Mesendoderm (in vitro differentiated cells): ENCODE measurements around the gene ZNF282.

ENCODE experiments used
- DNase-seq: peaks from one replicate; pipeline ENCODE4 v3.0.0; 2013
- H2AK5ac ChIP-seq: 2 replicates; pipeline ENCODE4 v1.6.1; 2013; ENCODE audit warnings: low read length, inconsistent platforms
- H2BK120ac ChIP-seq: 2 replicates; pipeline ENCODE4 v1.6.1; 2013; ENCODE audit warnings: low read depth, mild to moderate bottlenecking, low read length, moderate library complexity, mixed read lengths
- H2BK15ac ChIP-seq: replicated peaks from 2 replicates; pipeline ENCODE4 v1.6.1; 2013; ENCODE audit warnings: low read depth, mild to moderate bottlenecking, moderate library complexity
- H2BK5ac ChIP-seq: 2 replicates; pipeline ENCODE4 v1.6.1; 2013; ENCODE audit warnings: low read length, inconsistent platforms
- H3K18ac ChIP-seq: 2 replicates; pipeline ENCODE4 v1.6.1; 2013; ENCODE audit warnings: mild to moderate bottlenecking, low read length, mixed read lengths
- H3K23ac ChIP-seq: one replicate; pipeline ENCODE4 v1.6.1; 2013; ENCODE audit warnings: low read length
- H3K27ac ChIP-seq: 2 replicates; pipeline ENCODE4 v1.5.1; 2013; ENCODE audit warnings: low read depth, mild to moderate bottlenecking, inconsistent platforms, low read length, moderate library complexity
- H3K27me3 ChIP-seq: 2 replicates; pipeline ENCODE4 v1.6.1; 2013; ENCODE audit warnings: low read length, control low read depth, mild to moderate bottlenecking, inconsistent platforms; ENCODE audit not compliant: insufficient read depth, poor library complexity
- H3K36me3 ChIP-seq: 2 replicates; pipeline ENCODE4 v1.6.1; 2013; ENCODE audit warnings: low read length, inconsistent platforms; ENCODE audit not compliant: control insufficient read depth, insufficient read depth
- H3K4ac ChIP-seq: one replicate; pipeline ENCODE4 v1.6.1; 2013; ENCODE audit warnings: low read depth, mild to moderate bottlenecking, low read length, moderate library complexity
- H3K4me1 ChIP-seq: 2 replicates; pipeline ENCODE4 v1.6.1; 2013; ENCODE audit warnings: low read depth, low read length, inconsistent platforms; ENCODE audit not compliant: control insufficient read depth
- H3K4me2 ChIP-seq: 2 replicates; pipeline ENCODE4 v1.6.1; 2013; ENCODE audit warnings: low read length
- H3K4me3 ChIP-seq: 2 replicates; pipeline ENCODE4 v1.5.1; 2013; ENCODE audit warnings: mild to moderate bottlenecking, low read length
- H3K56ac ChIP-seq: one replicate; pipeline ENCODE4 v1.6.1; 2013; ENCODE audit warnings: low read length
- H3K79me1 ChIP-seq: 2 replicates; pipeline ENCODE4 v1.6.1; 2013; ENCODE audit warnings: low read length, inconsistent platforms
- H3K79me2 ChIP-seq: 2 replicates; pipeline ENCODE4 v1.6.1; 2013; ENCODE audit warnings: mild to moderate bottlenecking, low read length; ENCODE audit not compliant: control insufficient read depth, insufficient read depth
- H3K9ac ChIP-seq: 2 replicates; pipeline ENCODE4 v1.6.1; 2013; ENCODE audit warnings: low read length, inconsistent platforms
- H4K5ac ChIP-seq: one replicate; pipeline ENCODE4 v1.6.1; 2013; ENCODE audit warnings: low read length
- H4K8ac ChIP-seq: one replicate; pipeline ENCODE4 v1.6.1; 2013; ENCODE audit warnings: low read depth, mild to moderate bottlenecking, control low read depth, low read length, moderate library complexity
- WGBS: extraction: QIAGEN DNeasy Blood & Tissue Kit; methylation state at CpG from one replicate; pipeline ENCODE4 v1.1.7; 2013; ENCODE audit warnings: low lambda C conversion rate, missing lambda C conversion rate; ENCODE audit not compliant: insufficient coverage; ENCODE audit errors: extremely low coverage; 5-methylcytosine and 5-hydroxymethylcytosine counted together

Gene ZNF282

DNA sequence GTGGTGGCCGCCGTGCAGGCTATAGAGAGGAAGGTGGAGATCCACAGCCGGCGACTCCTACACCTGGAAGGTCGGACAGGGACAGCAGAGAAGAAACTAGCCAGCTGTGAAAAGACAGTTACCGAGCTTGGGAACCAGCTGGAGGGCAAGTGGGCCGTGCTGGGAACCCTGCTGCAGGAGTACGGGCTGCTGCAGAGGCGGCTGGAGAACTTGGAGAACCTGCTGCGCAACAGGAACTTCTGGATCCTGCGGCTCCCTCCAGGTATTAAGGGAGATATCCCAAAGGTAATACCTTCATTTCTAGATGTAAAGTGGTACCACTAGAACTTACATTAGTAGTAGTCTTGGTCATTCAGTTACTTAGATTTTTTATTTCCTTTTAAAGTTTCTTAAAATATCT lies 41.3 kb upstream of the ZNF282 start:
- Histone ChIP-seq H2BK5ac (no peak overlapping the region), H3K18ac (no peak overlapping the region), H3K9ac (no peak overlapping the region), H2AK5ac (no peak overlapping the region), H3K4me2 (no peak overlapping the region), H2BK120ac (no peak overlapping the region), H4K8ac (no peak overlapping the region), H3K36me3 (no peaks in the 10 kb centered on the region), H4K5ac (no peak overlapping the region), H3K4ac (no peak overlapping the region), H3K27ac (no peak overlapping the region), H3K79me1 (peaks cover 3% of the 10 kb centered on the region), H3K79me2 (peaks cover 38% of the 10 kb centered on the region), H3K4me3 (no peak overlapping the region), H2BK15ac (no peak overlapping the region), H3K56ac (no peak overlapping the region), H3K4me1 (no peaks in the 10 kb centered on the region), H3K23ac (no peak overlapping the region), H3K27me3 (no peaks in the 10 kb centered on the region)
- no CpG with 5 or more reads among the region's 11 CpGs for WGBS
- no peak for DNase-seq

DNA sequence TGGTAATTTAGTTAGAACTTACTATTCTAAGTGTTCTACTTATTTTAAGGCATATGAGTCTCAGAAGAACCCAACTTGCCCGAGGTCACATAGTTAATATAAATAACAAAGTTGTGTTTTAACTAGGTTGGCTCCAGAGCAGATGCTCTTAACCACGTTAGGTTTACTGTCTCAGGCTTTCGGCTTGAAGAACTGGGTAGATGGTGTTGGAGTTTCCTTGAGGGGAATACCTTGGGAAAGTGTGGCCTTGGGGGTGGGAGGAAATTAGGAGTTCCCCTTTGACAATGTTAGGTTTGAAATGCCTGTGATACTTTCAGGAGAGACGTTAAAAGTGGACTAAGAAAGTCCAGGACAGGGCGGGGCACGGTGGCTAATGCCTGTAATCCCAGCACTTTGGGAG lies 38.4 kb upstream of the ZNF282 start:
- peaks cover 17% of the 10 kb centered on the region for H3K79me2 ChIP-seq
- no peak overlapping the region for H3K9ac ChIP-seq
- no peak overlapping the region for H2AK5ac ChIP-seq
- no peak overlapping the region for H4K8ac ChIP-seq
- H2BK120ac ChIP-seq: no peak overlapping the region
- H3K4ac ChIP-seq: no peak overlapping the region
- no peak overlapping the region for H4K5ac ChIP-seq
- no peak overlapping the region for H3K18ac ChIP-seq
- H3K36me3 ChIP-seq: no peaks in the 10 kb centered on the region
- whole genome bisulfite sequencing: no CpG with 5 or more reads among the region's 6 CpGs
- no peak overlapping the region for H3K56ac ChIP-seq
- no peak for DNase-seq
- H3K4me3 ChIP-seq: no peak overlapping the region
- H3K23ac ChIP-seq: no peak overlapping the region
- H2BK5ac ChIP-seq: no peak overlapping the region
- no peaks in the 10 kb centered on the region for H3K27me3 ChIP-seq
- H3K4me2 ChIP-seq: no peak overlapping the region
- no peaks in the 10 kb centered on the region for H3K4me1 ChIP-seq
- no peak overlapping the region for H2BK15ac ChIP-seq
- H3K27ac ChIP-seq: no peak overlapping the region
- H3K79me1 ChIP-seq: no peaks in the 10 kb centered on the region

DNA sequence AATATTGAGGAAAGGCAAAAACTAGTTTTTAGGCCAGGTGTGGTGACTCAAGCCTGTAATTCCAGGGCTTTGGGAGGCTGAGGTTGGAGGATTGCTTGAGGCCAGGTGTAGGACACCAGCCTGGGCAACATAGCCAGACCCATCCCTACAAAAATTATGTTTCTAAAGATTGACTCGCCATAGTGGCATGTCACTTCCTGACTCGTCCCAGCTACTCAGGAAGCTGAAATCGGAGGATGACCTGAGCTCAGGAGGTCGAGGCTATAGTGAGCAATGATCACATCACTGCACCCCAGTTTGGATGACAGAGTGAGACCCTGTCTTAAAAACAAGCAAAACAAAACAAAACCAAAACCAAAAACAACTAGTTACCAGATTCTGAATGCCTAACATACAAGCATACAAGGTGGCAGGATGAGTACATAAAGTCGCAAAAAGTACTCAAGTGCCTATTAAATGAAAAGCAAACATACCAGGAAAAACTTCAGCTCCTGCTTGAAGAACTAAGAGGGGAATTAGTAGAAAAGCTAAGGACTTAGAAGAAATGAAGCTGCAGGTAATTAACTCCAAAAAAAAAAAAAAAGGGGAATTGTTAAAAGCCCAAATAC lies 34.0 kb upstream of the ZNF282 start:
- H2BK15ac ChIP-seq: no peak overlapping the region
- no peak overlapping the region for H4K8ac ChIP-seq
- no peak overlapping the region for H2AK5ac ChIP-seq
- H3K4ac ChIP-seq: no peak overlapping the region
- H3K9ac ChIP-seq: no peak overlapping the region
- H3K4me3 ChIP-seq: no peak overlapping the region
- no peak for DNase-seq
- H3K27ac ChIP-seq: no peak overlapping the region
- no peaks in the 10 kb centered on the region for H3K79me1 ChIP-seq
- H3K27me3 ChIP-seq: no peaks in the 10 kb centered on the region
- peaks cover 4% of the 10 kb centered on the region for H3K79me2 ChIP-seq
- H2BK5ac ChIP-seq: no peak overlapping the region
- no peak overlapping the region for H3K18ac ChIP-seq
- no peak overlapping the region for H3K56ac ChIP-seq
- no peak overlapping the region for H3K23ac ChIP-seq
- H4K5ac ChIP-seq: no peak overlapping the region
- H3K4me2 ChIP-seq: no peak overlapping the region
- no peak overlapping the region for H2BK120ac ChIP-seq
- no CpG with 5 or more reads among the region's 5 CpGs for WGBS
- H3K4me1 ChIP-seq: no peaks in the 10 kb centered on the region
- H3K36me3 ChIP-seq: no peaks in the 10 kb centered on the region

- Histone ChIP-seq H3K56ac (no peak overlapping the region), H3K79me2 (peaks cover under 1% of the 10 kb centered on the region), H4K8ac (no peak overlapping the region), H4K5ac (no peak overlapping the region), H2BK120ac (no peak overlapping the region), H3K4ac (no peak overlapping the region), H3K27me3 (no peaks in the 10 kb centered on the region), H2AK5ac (no peak overlapping the region), H3K4me3 (no peak overlapping the region), H3K9ac (no peak overlapping the region), H3K36me3 (peaks cover 3% of the 10 kb centered on the region), H2BK5ac (no peak overlapping the region), H2BK15ac (no peak overlapping the region), H3K18ac (no peak overlapping the region), H3K4me1 (no peaks in the 10 kb centered on the region), H3K79me1 (no peaks in the 10 kb centered on the region), H3K4me2 (no peak overlapping the region), H3K23ac (no peak overlapping the region), H3K27ac (no peak overlapping the region)
- DNase-seq: no peak
- no CpG with 5 or more reads among the region's 1 CpG for WGBS
These were observed 29.2 kb upstream of the ZNF282 start for GRCh38 chr7:149166142-149166541.

DNA sequence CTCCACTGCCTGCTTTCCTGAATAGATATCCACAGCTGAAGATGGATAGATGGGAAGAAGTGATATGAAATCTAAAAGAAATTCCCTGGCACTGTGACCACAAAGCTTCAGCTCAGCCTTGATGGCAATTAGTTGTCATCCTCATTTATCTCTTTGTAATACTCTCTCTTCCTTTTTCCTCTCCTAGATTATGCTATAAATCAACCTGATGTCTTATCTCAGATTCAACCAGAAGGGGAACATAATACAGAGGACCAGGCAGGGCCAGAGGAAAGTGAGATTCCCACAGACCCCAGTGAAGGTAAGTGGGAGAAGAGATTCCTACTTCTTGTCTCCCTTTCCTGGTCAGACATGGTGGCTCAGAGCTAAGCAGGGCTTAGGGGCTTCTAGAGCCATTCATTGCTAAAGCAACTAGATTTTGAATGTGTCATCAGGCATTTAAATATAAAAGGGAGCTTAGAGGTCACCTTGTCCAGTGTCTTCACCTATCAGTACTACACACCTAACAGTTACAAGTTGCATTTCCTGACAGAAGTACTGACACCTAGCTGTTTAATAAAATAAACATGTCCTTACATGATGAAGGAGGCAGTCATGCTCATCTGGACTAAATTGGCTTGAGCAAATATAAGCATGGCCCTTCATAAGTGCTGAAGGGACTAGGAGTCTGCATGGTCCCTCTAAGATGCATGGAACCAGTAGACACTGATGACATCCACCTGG lies 28.6 kb upstream of the ZNF282 start:
- Histone ChIP-seq H3K27me3 (no peaks in the 10 kb centered on the region), H2BK5ac (no peak overlapping the region), H3K4me1 (no peaks in the 10 kb centered on the region), H2AK5ac (no peak overlapping the region), H3K4me2 (no peak overlapping the region), H4K5ac (no peak overlapping the region), H3K79me1 (no peaks in the 10 kb centered on the region), H3K23ac (no peak overlapping the region), H3K4me3 (no peak overlapping the region), H4K8ac (no peak overlapping the region), H3K56ac (no peak overlapping the region), H3K18ac (no peak overlapping the region), H3K27ac (no peak overlapping the region), H3K36me3 (peaks cover 4% of the 10 kb centered on the region), H3K4ac (no peak overlapping the region), H2BK120ac (no peak overlapping the region), H3K79me2 (no peaks in the 10 kb centered on the region), H2BK15ac (no peak overlapping the region), H3K9ac (no peak overlapping the region)
- no peak for DNase-seq
